GM18868 (cell line): ENCODE results near the gene SRGAP2.
"Not testable (repeated sequence)": the region's sequence is repeated elsewhere in the genome, so short reads cannot be mapped to it uniquely, and the experiment has no call there.

Experiments
- ATAC-seq: cut with Tn5 transposase; IDR thresholded peaks from one replicate; pipeline ENCODE4 v1.9.1; 2021; ENCODE audit warnings: mild to moderate bottlenecking, moderate library complexity; ENCODE audit not compliant: unreplicated experiment

SRGAP2 gene

GRCh38 chr1:206204871-206205270 is 1.5 kb downstream of the SRGAP2 start:
- ATAC-seq, result not testable (repeated sequence)

- not testable (repeated sequence) for ATAC-seq
Measured at GRCh38 chr1:206205569-206205968, 2.2 kb downstream of the SRGAP2 start.

- not testable (repeated sequence) for ATAC-seq
Measured at GRCh38 chr1:206210802-206211201, 7.5 kb downstream of the SRGAP2 start.

GRCh38 chr1:206215600-206216392 is 12.5 kb downstream of the SRGAP2 start:
- not testable (repeated sequence) for ATAC-seq

GRCh38 chr1:206218285-206218684 is 14.9 kb downstream of the SRGAP2 start:
- ATAC-seq, result not testable (repeated sequence)

GRCh38 chr1:206218765-206219164 is 15.4 kb downstream of the SRGAP2 start:
- not testable (repeated sequence) for ATAC-seq

- not testable (repeated sequence) for ATAC-seq
Measured at GRCh38 chr1:206219514-206220331, 16.4 kb downstream of the SRGAP2 start.

GRCh38 chr1:206220332-206221000 is 17.1 kb downstream of the SRGAP2 start:
- ATAC-seq, result not testable (repeated sequence)

GRCh38 chr1:206221585-206221984 is 18.2 kb downstream of the SRGAP2 start:
- ATAC-seq, result not testable (repeated sequence)

- ATAC-seq, result not testable (repeated sequence)
Measured at GRCh38 chr1:206224190-206224776, 20.9 kb downstream of the SRGAP2 start.

GRCh38 chr1:206225386-206225785 is 22.0 kb downstream of the SRGAP2 start:
- ATAC-seq, result not testable (repeated sequence)

- not testable (repeated sequence) for ATAC-seq
Measured at GRCh38 chr1:206226886-206227285, 23.5 kb downstream of the SRGAP2 start.

GRCh38 chr1:206229286-206229685 is 25.9 kb downstream of the SRGAP2 start:
- ATAC-seq, result not testable (repeated sequence)

GRCh38 chr1:206231989-206232388 is 28.6 kb downstream of the SRGAP2 start:
- ATAC-seq, result not testable (repeated sequence)

- peak; percentile 90 for ATAC-seq
Measured at GRCh38 chr1:206232970-206233645, 29.8 kb downstream of the SRGAP2 start.

GRCh38 chr1:206234189-206234916 is 31.0 kb downstream of the SRGAP2 start:
- ATAC-seq, result not testable (repeated sequence)

- not testable (repeated sequence) for ATAC-seq
Measured at GRCh38 chr1:206235190-206235589, 31.8 kb downstream of the SRGAP2 start.

GRCh38 chr1:206240288-206240687 is 36.9 kb downstream of the SRGAP2 start:
- peak; percentile 37 for ATAC-seq

- ATAC-seq, result peak; percentile 98
Measured at GRCh38 chr1:206243335-206243734, 40.0 kb downstream of the SRGAP2 start.
